HG03571 (cell line): ENCODE data around the gene SHISAL1.

Experiments
- ATAC-seq: cut with Tn5 transposase; IDR thresholded peaks from one replicate; pipeline ENCODE4 v1.9.1; 2021; ENCODE audit not compliant: unreplicated experiment

The SHISAL1 gene

DNA sequence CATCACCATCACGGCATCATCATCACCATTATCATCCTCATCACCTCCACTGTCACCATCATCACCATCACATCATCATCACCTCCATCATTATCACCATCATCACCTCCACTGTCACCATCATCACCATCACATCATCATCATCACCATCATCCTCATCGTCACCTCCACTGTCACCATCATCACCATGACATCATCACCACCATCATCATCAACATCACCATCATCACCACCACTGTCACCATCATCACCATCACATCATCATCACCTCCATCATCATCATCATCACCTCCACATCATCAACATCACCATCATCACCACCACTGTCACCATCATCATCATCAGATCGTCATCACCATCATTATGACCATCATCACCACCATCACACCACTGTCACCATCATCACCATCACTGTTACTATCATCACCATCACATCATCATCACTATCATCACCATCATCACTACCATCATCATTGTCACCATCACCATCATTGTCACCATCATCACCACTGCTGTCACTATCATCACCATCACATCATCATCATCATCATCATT, 99.2 kb downstream of the SHISAL1 start:
- ATAC-seq, result no peak

DNA sequence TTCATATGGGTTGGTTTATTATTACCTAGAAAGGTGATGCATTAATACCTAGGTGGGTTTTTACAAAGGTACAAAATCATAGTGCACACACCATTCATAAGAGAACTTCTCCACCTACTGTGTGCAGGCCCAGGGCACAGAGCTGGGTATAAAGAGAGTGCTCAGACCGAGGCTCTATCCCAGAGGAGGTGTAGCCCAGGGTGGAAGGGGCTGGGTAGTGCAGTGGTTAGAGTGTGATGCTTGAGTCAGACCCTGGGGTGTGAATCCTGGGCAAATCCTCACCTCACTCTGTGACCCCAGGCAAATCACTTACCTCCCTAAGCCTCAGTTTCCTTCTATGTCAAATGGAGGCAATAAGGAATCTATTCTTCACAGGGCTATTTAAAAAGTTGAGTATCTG, 99.8 kb downstream of the SHISAL1 start:
- ATAC-seq, result no peak

GRCh38 chr22:44211946-44212930, 100.5 kb downstream of the SHISAL1 start:
- no peak for ATAC-seq

DNA sequence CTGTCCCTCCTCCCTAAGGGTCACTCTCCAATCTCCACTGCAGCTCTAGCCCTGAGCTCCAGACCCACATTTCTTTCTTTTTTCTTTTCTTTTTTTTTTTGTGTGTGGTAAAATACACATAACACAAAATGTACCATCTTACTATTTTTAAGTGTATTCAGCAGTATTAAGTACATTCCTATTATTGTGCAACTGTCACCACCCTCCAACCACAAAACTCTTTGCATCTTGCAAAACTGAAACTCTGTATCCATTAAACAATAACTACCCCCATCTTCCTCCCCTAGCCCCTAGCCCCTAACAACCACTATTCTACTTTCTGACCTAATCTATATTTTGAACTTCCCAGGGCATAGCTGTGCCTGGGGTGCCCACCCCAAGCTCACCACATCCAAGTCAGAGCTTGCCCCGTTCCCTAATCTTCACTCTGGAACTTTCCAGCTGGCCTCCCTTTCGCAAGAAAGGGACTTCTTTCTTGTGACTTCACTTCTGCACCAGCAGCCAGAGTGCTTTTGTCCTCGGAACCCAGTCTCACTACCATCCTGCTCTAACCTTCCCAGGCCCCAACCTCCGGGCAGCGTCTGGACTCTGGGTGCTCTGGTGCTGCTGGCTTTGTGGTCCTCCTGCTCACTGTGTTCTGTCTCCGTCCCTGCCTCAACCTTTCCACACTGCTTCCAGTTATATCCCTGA, 101.3 kb downstream of the SHISAL1 start:
- no peak for ATAC-seq

DNA sequence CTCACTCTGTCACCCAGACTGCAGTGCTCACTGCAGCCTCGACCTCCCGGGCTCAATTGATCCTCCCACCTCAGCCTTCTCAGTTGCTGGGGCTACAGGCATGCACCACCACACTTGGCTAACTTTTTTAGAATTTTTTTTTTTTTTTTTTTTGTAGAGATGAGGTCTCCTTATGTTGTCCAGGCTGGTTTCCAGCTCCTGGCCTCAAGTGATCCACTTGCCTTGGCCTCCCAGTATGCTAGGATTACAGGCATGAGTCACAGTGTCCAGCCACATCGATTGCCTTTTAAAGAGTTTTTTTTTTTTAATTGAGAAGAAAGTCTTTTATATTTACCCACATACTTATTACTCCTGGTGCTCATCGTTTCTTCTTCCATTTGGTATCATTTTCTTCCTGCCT, 102.0 kb downstream of the SHISAL1 start:
- no peak for ATAC-seq

GRCh38 chr22:44209343-44209742, 103.4 kb downstream of the SHISAL1 start:
- no peak for ATAC-seq

GRCh38 chr22:44207981-44208317, 104.8 kb downstream of the SHISAL1 start:
- ATAC-seq, result no peak

- no peak for ATAC-seq
Measured at GRCh38 chr22:44207173-44207980, 105.4 kb downstream of the SHISAL1 start.

GRCh38 chr22:44206696-44207095, 106.1 kb downstream of the SHISAL1 start:
- no peak for ATAC-seq

DNA sequence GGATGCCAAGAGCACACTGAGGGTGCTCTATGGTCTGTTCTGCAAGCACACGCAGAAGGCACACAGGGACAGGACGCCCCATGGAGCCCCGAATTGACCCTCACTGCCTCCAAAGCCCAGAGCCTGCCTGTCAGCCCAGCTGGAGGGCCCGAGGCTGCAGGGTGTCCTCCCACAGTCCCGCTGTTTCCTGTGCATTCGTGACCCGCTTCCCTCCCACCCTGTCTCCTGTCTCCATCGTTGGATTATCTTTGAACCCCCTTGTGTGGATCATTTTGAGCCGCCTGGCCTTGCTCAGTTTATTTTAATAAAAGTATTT, 106.5 kb downstream of the SHISAL1 start:
- no peak for ATAC-seq

- ATAC-seq, result no peak
Measured at GRCh38 chr22:44205516-44206329, 107.0 kb downstream of the SHISAL1 start.

DNA sequence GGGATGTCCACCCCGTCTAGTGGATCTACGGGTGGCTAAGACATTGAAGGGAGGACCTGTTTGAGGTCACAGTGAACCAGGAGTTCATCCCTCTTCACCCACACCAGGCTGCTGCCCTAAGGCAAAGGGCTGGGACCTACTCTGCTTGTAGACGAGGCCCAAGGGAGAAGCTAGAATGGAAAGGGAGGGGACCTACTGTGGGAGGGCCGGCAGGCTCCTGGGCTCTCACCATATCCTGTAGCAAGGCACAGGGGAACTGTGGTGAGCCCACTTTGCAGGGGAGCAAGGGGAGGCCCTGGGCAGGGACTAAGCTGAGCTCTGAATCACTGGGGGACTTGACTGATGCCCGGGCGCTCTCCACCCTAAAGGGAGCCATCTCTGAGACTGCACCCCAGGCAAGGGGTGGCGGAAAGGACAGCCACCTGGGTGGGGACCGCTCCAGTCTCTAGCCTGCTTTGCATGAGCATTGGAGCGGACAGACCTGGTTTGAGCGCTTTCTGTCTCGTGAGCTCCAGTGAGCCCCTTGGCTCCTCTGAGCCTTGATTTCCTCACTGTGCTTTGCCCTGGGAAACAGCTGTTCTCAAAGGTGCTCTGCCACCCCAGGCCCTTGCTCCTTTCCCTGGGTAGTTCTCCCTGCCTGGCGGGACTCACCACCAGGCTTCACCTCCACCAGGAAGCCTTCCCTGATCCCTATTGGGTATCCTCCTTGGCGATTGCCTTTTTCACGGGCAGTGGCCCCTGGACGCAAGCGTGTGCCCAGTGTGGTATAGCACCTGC, 107.8 kb downstream of the SHISAL1 start:
- no peak for ATAC-seq

- no peak for ATAC-seq
Measured at GRCh38 chr22:44203203-44203602, 109.5 kb downstream of the SHISAL1 start.

DNA sequence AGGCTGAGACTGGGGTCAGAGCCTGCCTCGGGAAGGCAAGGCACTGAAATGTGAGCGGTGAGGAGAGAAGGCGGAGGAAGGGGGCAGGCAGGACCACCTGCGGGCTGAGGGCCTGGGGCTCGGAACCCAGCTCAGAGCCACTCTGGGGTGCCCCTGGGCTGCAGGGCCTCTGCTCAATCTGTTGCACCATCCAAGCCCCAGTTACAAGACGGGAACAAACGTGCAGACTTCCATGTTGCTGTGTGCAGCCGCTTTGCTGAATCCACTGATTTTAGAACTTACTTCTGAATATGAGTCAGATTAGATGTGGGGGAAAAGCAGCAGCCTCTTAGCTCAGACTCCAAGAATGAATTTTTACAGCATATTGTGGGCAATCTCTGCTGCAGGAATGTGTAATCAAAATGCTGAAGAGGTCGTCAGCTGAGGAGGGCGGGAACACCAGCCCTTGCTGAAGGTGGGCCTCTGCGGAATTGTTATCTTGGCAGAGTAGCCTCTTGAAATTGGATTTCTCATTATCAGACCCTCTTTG, 110.4 kb downstream of the SHISAL1 start:
- ATAC-seq, result no peak

- no peak for ATAC-seq
Measured at GRCh38 chr22:44201665-44202064, 111.1 kb downstream of the SHISAL1 start.

DNA sequence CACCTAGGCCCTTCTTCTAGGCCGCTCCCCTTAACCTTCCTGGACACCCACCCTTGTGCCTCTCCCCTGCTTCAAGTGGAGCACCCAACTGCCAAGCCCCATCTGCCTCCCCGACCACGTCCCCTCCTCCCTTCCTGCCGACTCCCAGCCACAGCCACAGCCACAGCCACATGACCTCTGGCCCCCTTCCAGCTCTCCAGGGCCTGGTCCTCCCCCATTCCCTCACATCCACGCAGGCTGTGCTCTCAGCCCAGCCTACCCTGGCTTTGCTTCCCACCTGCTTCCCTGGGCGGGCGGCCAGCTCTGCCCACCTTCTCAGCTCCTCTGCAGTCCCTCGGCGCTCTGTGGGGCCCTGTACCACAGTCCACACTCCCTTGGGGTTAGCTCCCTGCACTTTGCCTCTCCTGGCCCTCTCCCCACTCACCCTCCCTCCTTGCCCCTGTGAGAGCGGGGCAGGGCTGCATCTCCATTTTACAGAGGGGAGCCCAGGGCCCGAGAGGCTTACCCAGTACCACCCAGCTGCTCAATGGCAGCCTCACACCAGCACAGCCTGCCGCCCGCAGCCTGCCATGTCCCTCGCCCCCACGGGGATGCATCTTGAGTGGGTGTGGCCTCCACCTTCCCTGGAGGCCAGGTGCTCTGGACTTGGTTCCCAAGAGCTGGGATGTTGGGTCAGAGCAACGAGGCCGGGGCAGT, 111.7 kb downstream of the SHISAL1 start:
- no peak for ATAC-seq

DNA sequence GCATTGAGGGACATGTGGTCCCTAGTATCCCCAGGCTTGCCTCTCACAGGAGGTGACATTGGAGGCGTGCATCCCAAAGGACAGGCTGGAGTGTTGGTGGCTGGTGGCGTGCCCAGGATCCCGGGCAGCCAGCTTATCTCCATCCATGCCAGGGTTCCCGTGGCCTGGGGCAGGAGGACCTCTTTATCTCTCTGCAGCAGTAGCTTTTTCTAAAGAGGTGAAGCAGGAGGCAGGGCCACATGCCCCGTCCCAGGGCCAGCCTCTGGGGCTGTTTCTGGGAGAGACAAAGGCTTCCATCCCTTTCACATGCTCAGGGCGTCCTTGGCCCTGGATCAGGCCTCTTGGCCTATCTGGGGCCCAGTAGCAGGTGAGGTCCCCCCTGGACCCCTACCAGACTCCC, 112.3 kb downstream of the SHISAL1 start:
- no peak for ATAC-seq

DNA sequence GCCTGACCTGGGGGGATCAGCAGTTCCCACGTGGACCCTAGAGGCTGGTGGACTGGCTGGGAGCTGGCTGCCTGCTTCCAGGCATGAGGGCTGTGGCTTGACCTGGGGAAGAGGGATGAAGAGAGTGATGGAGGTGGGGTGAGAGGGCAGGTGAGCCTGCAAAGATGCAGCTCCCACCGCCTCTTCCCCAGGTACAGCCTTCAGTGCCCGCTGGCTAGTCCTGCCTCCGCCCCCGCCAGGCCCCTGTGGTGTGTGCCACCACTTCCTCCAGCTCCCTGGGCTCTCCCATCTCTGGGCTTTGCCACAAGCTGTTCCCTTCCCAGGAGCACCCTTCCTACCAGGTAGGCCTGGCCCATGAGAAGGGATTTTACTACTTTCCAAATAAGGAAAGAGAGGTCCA, 112.9 kb downstream of the SHISAL1 start:
- no peak for ATAC-seq

- no peak for ATAC-seq
Measured at GRCh38 chr22:44199164-44199563, 113.6 kb downstream of the SHISAL1 start.
